HG03460 (cell line): ENCODE data around the gene PHLPP1.

Experiments
- ATAC-seq: cut with Tn5 transposase; IDR thresholded peaks from one replicate; pipeline ENCODE4 v1.9.1; 2021; ENCODE audit not compliant: unreplicated experiment

The PHLPP1 gene

GRCh38 chr18:62999392-62999791, 284.1 kb downstream of the PHLPP1 start:
- no peak for ATAC-seq

GRCh38 chr18:62999921-63000320, 284.6 kb downstream of the PHLPP1 start:
- ATAC-seq: no peak

GRCh38 chr18:63000839-63001238, 285.5 kb downstream of the PHLPP1 start:
- ATAC-seq: no peak

- ATAC-seq: no peak
These were observed 286.5 kb downstream of the PHLPP1 start for GRCh38 chr18:63001861-63002260.

GRCh38 chr18:63002305-63002704, 287.0 kb downstream of the PHLPP1 start:
- no peak for ATAC-seq

GRCh38 chr18:63002803-63003445, 287.6 kb downstream of the PHLPP1 start:
- ATAC-seq: no peak

GRCh38 chr18:63003899-63004298, 288.6 kb downstream of the PHLPP1 start:
- no peak for ATAC-seq

- no peak for ATAC-seq
These were observed 289.2 kb downstream of the PHLPP1 start for GRCh38 chr18:63004466-63005089.

GRCh38 chr18:63005306-63005705, 290.0 kb downstream of the PHLPP1 start:
- no peak for ATAC-seq

GRCh38 chr18:63007231-63007630, 291.9 kb downstream of the PHLPP1 start:
- ATAC-seq: no peak

- ATAC-seq: no peak
These were observed 300.9 kb downstream of the PHLPP1 start for GRCh38 chr18:63016270-63016669.

- no peak for ATAC-seq
These were observed 301.7 kb downstream of the PHLPP1 start for GRCh38 chr18:63017076-63017475.

- ATAC-seq: no peak
These were observed 302.6 kb downstream of the PHLPP1 start for GRCh38 chr18:63017977-63018376.

GRCh38 chr18:63022429-63023022, 307.2 kb downstream of the PHLPP1 start:
- no peak for ATAC-seq

GRCh38 chr18:63025251-63026090, 310.1 kb downstream of the PHLPP1 start:
- no peak for ATAC-seq

- ATAC-seq: no peak
These were observed 313.0 kb downstream of the PHLPP1 start for GRCh38 chr18:63028380-63028779.
